MM.1S (cell line): ENCODE data around the gene SYCP3.

Source experiments
- DNase-seq: peaks from one replicate; pipeline ENCODE4 v3.0.0-alpha.2; 2015
- H2AFZ ChIP-seq: fragments of 300-600 bp; sonication (generic); 2 replicates; pipeline ENCODE4 v1.6.0; 2016; ENCODE audit warnings: antibody characterized with exemption, low read length
- H3F3A ChIP-seq: fragments of 300-600 bp; sonication (generic); 2 replicates; pipeline ENCODE4 v1.6.1; 2016; ENCODE audit warnings: mild to moderate bottlenecking, antibody characterized with exemption, low read length, moderate library complexity, mixed read lengths; ENCODE audit not compliant: insufficient read depth
- H3K27ac ChIP-seq: fragments of 300-600 bp; sonication (generic); 2 replicates; pipeline ENCODE4 v1.5.1; 2016; ENCODE audit warnings: mild to moderate bottlenecking, low read length
- H3K27me3 ChIP-seq: fragments of 300-600 bp; sonication (generic); replicated peaks from 2 replicates; pipeline ENCODE4 v1.6.0; 2016; ENCODE audit warnings: low read length; ENCODE audit not compliant: insufficient read depth
- H3K36me3 ChIP-seq: fragments of 300-600 bp; sonication (generic); replicated peaks from 2 replicates; pipeline ENCODE4 v1.6.1; 2016; ENCODE audit warnings: mild to moderate bottlenecking, low read length, mixed read lengths; ENCODE audit not compliant: insufficient read depth
- H3K4me1 ChIP-seq: fragments of 300-600 bp; sonication (generic); 2 replicates; pipeline ENCODE4 v1.6.1; 2016; ENCODE audit warnings: low read length, mixed read lengths
- H3K4me2 ChIP-seq: fragments of 300-600 bp; sonication (generic); 2 replicates; pipeline ENCODE4 v1.6.0; 2016; ENCODE audit warnings: low read depth, low read length
- H3K4me3 ChIP-seq: fragments of 300-600 bp; sonication (generic); 2 replicates; pipeline ENCODE4 v1.5.1; 2016; ENCODE audit warnings: low read length, mixed read lengths
- H3K79me2 ChIP-seq: fragments of 300-600 bp; sonication (generic); 2 replicates; pipeline ENCODE4 v1.6.1; 2016; ENCODE audit warnings: mixed run types, low read length, mixed read lengths
- H3K9ac ChIP-seq: fragments of 300-600 bp; sonication (generic); 2 replicates; pipeline ENCODE4 v1.6.1; 2016; ENCODE audit warnings: low read length, mixed read lengths
- H3K9me2 ChIP-seq: fragments of 300-600 bp; sonication (generic); replicated peaks from 2 replicates; pipeline ENCODE4 v1.6.1; 2016; ENCODE audit warnings: mild to moderate bottlenecking, low read length, mixed read lengths; ENCODE audit not compliant: insufficient read depth
- H3K9me3 ChIP-seq: fragments of 300-600 bp; sonication (generic); replicated peaks from 2 replicates; pipeline ENCODE4 v1.6.1; 2016; ENCODE audit warnings: mild to moderate bottlenecking, low read length, mixed read lengths; ENCODE audit not compliant: insufficient read depth
- H4K20me1 ChIP-seq: fragments of 300-600 bp; sonication (generic); 2 replicates; pipeline ENCODE4 v1.6.1; 2016; ENCODE audit warnings: mild to moderate bottlenecking, low read length, moderate library complexity, mixed read lengths; ENCODE audit not compliant: insufficient read depth
- EZH2 ChIP-seq: fragments of 300-600 bp; sonication (generic); optimal IDR thresholded peaks from 2 replicates; pipeline ENCODE3; 2017; ENCODE audit warnings: low read depth, mild to moderate bottlenecking, antibody characterized with exemption, low read length, mixed read lengths
- EZH2phosphoT487 ChIP-seq: fragments of 300-600 bp; sonication (generic); IDR thresholded peaks from 2 replicates; pipeline ENCODE4 v1.6.1; 2018; ENCODE audit warnings: antibody characterized with exemption, low read length
- TF ChIP-seq, protein P1 (sequence below): fragments of 300-600 bp; sonication (generic); IDR thresholded peaks from 2 replicates; pipeline ENCODE4 v1.5.1; 2016; ENCODE audit warnings: antibody characterized with exemption, low read length, mixed read lengths

The SYCP3 gene

DNA sequence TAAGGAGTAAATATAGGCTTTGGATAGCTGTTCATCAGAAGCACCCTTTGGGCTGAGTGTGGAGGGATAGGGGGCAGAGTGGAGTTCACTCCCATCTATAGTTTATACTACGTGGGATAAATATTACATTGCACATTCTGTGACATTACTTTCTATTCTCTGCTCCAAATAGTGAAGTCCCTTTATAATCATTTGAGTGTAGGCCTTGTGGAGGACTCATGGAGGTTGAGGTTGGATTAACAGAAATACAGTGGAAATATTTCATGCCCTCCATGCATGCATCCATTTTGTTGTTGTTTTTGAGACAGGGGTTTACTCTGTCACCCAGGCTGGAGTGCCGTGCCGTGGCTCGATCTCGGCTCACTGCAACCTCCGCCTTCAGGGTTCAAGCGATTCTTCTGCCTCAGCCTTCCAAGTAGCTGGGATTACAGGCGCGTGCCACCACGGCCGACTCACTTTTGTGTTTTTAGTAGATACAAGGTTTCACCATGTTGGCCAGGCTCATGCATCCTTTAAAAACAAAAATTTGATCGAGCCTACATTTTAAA lies 40.4 kb downstream of the SYCP3 start:
- peak overlapping the region; percentile 49; the same call in 1 of the 2 replicates for H2AFZ ChIP-seq
- peak overlapping the region; percentile 53; the same call in 1 of the 2 replicates for H3K27ac ChIP-seq
- no peak for DNase-seq
- no peaks in the 10 kb centered on the region for H4K20me1 ChIP-seq
- H3K4me3 ChIP-seq: peak overlapping the region; percentile 68
- peaks cover 8% of the 10 kb centered on the region for H3K4me1 ChIP-seq
- H3K36me3 ChIP-seq: no peaks in the 10 kb centered on the region
- peak overlapping the region; percentile 88; the same call in 1 of the 2 replicates for H3K9ac ChIP-seq
- peaks cover 12% of the 10 kb centered on the region for H3F3A ChIP-seq
- TF ChIP-seq EZH2phosphoT487 (no peak), EZH2 (no peak)
- TF ChIP-seq, protein P1, sequence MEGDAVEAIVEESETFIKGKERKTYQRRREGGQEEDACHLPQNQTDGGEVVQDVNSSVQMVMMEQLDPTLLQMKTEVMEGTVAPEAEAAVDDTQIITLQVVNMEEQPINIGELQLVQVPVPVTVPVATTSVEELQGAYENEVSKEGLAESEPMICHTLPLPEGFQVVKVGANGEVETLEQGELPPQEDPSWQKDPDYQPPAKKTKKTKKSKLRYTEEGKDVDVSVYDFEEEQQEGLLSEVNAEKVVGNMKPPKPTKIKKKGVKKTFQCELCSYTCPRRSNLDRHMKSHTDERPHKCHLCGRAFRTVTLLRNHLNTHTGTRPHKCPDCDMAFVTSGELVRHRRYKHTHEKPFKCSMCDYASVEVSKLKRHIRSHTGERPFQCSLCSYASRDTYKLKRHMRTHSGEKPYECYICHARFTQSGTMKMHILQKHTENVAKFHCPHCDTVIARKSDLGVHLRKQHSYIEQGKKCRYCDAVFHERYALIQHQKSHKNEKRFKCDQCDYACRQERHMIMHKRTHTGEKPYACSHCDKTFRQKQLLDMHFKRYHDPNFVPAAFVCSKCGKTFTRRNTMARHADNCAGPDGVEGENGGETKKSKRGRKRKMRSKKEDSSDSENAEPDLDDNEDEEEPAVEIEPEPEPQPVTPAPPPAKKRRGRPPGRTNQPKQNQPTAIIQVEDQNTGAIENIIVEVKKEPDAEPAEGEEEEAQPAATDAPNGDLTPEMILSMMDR: peak; percentile 35
- peaks cover 60% of the 10 kb centered on the region for H3K79me2 ChIP-seq
- no peaks in the 10 kb centered on the region for H3K27me3 ChIP-seq
- H3K4me2 ChIP-seq: peak overlapping the region; percentile 43
- H3K9me2 ChIP-seq: no peaks in the 10 kb centered on the region
- no peaks in the 10 kb centered on the region for H3K9me3 ChIP-seq

DNA sequence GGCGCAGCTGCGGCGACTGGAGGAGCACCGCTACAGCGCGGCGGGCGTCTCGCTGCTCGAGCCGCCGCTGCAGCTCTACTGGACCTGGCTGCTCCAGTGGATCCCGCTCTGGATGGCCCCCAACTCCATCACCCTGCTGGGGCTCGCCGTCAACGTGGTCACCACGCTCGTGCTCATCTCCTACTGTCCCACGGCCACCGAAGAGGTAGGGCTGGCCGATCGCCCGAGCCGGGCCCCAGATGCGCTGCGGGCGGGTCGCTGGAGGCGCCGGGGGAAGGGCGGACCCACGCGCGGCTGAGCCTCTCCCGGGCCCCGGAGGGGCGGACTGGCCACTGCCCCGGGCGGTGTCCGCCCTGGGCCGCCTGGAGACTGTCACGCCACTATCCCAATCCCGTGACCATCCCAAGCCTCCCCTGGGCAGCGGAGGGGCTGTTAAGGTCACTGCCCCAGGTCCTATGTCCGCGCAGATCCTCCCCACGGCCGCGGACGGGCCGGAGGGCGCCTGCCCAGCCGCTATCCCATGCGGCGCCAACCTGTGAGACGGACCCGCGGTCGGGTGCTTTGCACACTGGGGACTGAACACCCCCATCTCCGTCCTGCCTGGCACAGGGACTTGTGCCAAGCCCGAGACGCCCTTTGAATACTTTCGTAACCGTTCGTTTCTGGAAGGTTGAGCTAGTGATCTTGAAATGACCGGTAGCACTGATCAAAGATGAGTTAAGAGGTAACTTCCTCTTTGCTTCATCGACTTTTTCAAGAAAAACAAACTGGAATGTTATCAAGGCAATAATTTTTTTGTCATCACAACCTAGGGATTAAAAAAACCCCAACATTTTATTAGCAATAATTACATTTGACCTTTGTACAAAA lies 41.1 kb downstream of the SYCP3 start:
- Histone ChIP-seq H3K9ac (peak overlapping the region; percentile 88), H2AFZ (peak overlapping the region; percentile 49), H4K20me1 (no peaks in the 10 kb centered on the region), H3K36me3 (no peaks in the 10 kb centered on the region), H3K4me2 (peak overlapping the region; percentile 43), H3K9me2 (no peaks in the 10 kb centered on the region), H3K4me3 (peak overlapping the region; percentile 68), H3F3A (peaks cover 12% of the 10 kb centered on the region), H3K27me3 (no peaks in the 10 kb centered on the region), H3K9me3 (no peaks in the 10 kb centered on the region), H3K27ac (peak overlapping the region; percentile 53; the same call in 1 of the 2 replicates), H3K4me1 (peaks cover 8% of the 10 kb centered on the region), H3K79me2 (peaks cover 53% of the 10 kb centered on the region)
- peak; percentile 38 for DNase-seq
- TF ChIP-seq, protein P1: no peak
- TF ChIP-seq EZH2phosphoT487: no peak
- TF ChIP-seq EZH2: no peak

DNA sequence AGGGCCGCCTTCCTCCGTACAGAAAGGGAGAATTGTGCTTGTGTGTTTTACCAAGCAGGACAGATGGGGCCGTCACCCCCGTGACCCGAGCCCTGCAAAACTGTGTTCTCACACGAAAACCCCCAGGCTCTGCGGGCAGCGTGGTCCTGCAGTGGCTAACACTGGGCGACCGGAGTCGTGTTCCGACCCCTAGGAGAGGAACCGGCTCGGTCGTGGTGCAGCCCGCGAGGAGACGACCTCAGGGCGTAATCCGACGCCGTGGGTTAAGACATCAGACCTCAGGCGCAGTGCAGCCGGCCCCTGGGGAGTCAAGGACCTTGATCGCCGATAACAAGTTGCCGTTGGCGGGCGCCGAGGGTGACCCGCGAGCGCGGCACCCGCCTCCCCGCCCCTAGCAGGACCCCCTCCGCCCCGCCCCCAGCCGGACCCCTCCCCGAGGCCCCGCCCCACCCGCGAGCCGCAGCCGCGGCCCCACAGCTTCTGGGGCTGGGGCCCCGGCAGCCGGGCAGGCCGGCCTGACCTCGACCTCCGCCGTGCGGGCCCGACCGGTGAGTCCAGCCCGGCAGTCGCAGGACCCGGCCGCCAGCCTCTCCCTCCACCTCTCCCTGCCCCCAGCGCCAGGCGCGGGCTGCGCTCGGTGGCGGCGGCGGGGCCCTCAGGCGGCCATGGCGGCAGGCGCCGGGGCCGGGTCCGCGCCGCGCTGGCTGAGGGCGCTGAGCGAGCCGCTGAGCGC lies 41.9 kb downstream of the SYCP3 start, which contains the start of gene CHPT1:
TSS of gene CHPT1 (plus strand) at position 444 of the 733 bp plus-strand sequence. CDS start at position 666, 222 bp downstream.
- H3K9me3 ChIP-seq: no peaks in the 10 kb centered on the region
- H3K27me3 ChIP-seq: no peaks in the 10 kb centered on the region
- H3K9me2 ChIP-seq: no peaks in the 10 kb centered on the region
- no peaks in the 10 kb centered on the region for H3K36me3 ChIP-seq
- H3K79me2 ChIP-seq: peaks cover 45% of the 10 kb centered on the region
- peaks cover 8% of the 10 kb centered on the region for H3K4me1 ChIP-seq
- peak within 1 kb of the TSS; percentile 88 for H3K9ac ChIP-seq
- H3F3A ChIP-seq: peaks cover 12% of the 10 kb centered on the region
- peak within 1 kb of the TSS; percentile 95 for H2AFZ ChIP-seq
- H4K20me1 ChIP-seq: no peaks in the 10 kb centered on the region
- DNase-seq: peak; percentile 82
- H3K4me2 ChIP-seq: peak within 1 kb of the TSS; percentile 91
- TF ChIP-seq, protein P1: no peak
- peak within 1 kb of the TSS; percentile 95 for H3K4me3 ChIP-seq
- peak within 1 kb of the TSS; percentile 81; the same call in 1 of the 2 replicates for H3K27ac ChIP-seq
